NCI-H1417 (cell line): ENCODE results near the gene STK32B.

Experiments used
- DNase-seq, 3 experiments: peaks; one replicate each; lab custom pipeline; 2025; lab: John Stamatoyannopoulos, UW

Gene STK32B

DNA sequence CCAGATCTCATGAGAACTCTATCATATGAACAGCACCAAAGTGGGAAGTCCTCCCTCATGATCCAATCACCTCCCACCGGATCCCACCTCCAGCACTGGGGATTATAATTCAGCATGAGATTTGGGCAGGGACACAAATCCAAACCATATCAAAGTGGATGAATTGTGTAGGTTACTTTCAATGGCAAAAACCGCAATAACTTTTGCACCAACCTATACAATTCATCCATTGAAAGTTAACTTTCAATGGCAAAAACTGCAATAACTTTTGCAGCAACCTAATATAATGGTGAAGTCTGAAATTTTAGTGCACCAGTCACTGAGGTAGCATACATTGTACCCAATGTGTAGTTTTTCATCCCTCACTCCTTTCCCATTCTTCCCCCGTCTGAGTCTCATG lies 16.6 kb downstream of the STK32B start:
- no peak for DNase-seq

DNA sequence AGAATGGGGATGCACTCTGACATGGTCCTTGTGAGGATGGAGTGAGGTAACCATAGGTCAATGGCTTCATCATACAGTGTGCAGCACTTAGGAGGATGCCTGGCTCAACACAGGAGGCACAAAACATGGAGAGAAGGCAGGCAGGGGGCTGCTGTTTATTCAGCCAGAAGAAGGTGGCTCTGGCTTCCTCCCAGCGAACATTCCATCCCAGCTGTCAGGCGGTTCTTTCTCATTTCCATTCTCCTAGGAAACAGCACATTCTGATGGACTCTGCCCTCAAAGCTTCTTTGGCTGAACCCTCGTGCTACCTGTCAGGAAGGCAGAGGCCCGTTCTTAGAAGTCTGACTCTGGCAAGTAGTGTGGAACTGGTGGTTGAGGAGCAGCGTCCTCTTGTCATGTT lies 18.6 kb downstream of the STK32B start:
- no peak for DNase-seq

DNA sequence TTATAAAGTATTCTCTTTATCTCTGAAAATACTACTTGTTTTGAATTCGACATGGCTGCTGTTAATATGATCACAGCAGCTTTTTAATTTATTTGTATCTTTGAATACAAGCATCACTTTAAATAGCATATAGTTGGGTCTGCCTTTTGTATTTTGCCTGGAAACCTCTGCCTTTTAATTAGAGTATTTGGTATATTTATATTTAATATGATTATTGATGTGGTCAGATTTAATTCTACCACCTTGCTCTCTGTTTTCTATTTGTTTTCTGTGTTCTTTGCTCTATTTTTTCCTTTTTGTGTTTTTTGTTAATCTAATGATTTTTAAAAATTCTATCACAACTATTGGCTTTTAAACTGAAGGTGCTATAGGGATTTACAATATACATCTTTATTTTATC lies 21.7 kb downstream of the STK32B start:
- DNase-seq, result no peak

DNA sequence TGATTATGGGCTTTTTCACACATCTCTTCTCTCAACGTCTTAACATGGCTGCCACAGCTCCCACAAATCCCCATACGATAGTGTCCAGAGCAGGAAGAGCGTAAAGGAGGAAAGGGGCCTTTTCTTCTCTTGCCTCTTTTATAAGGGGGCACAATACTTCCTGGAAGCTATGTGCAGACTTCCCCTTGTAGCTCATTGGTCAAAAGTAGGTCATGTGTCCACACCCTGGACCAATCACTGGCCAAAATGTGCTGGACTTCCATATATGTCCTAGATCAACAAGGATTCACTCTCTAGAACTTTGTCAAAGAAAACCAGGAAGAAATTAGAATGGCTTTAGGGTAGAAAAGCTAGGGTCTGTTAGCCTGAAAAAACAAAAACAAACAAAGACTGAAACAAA lies 26.7 kb downstream of the STK32B start:
- no peak for DNase-seq

DNA sequence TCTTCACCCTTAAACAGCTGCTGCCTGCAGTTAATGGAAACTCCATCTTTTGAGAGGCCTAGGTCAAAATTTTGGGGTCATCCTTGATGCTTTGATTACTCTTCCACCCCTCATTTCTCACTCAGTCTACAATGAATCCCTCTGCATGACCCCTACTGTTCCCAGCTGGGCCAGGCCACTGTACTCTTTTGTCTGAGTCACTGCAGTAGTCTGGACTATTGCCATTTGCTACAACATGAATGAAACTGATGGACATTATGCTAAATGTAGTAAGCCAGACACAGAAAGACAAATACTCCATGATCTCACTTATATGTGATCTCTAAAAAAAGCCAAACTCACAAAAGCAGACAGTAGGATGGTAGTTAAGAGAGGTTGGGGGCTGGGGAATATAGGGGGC lies 28.3 kb downstream of the STK32B start:
- no peak for DNase-seq

DNA sequence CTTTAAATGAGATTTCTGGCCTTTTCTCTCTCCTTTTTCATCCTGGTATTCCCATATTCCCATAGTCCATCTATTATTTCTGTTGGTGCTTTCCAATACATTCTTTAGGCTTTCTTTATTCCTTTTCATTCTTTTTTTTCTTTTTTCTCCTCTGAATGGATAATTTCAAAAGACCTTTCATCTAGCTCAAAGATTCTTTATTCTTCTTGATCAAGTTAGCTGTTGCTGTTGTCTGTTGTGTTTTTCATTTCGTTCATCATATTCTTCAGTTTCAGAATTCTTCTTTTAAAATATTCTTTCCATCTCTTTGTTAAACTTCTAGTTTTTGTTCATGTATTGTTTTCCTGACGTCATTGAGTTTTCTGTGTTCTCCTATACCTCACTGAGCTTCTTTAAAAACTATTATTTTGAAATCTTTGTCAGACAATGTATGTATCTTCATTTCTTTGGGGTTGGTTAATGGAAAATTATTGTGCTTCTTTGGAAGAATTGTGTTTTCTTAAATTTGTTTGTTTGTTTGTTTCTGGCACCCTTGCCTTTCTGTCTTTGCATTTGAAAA lies 30.2 kb downstream of the STK32B start:
- DNase-seq, result no peak

DNA sequence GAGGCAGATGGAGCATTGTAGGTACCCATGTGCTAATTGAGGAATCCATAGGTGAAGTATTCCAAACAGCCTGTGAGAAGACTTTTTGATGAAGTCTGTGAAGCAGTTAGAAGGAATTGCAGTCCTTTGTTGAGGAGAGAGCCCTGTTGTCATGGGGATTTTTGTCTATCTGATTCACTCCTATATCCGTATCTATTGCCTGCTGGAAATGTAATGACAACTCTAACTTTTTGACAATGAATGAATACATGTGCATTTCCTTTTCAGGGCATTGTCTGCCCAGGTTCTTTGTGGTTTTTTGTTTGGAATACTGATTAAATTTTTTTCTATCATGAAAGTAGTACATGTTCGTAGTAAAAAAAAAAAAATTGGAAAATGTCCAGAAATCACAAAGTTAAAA lies 31.1 kb downstream of the STK32B start:
- DNase-seq, result no peak

DNA sequence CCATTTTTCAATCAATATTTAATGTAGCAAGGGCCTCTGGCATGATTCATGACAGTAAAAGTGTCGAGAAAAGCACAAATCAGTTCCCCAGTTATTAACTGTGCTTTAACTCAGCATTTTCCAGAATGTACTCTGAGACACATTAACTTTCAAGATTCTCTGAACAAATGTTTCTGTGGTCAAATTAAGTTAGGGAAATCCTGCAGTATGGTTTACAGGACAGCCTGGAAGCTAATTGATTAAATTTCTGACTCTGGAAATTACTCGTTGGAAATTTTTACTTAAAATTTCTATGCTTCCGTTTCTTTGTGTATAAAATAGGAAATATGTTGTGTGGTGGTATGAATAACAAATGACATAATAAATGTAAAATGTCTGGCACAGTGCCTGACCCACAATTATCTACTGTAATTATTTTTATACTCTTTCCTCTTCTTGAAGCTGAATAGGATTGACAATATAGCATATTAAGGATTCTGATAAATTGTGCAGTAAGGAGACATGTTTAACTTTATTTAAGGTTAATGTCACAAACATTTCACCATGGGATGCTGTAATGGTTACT lies 33.7 kb downstream of the STK32B start:
- no peak for DNase-seq

DNA sequence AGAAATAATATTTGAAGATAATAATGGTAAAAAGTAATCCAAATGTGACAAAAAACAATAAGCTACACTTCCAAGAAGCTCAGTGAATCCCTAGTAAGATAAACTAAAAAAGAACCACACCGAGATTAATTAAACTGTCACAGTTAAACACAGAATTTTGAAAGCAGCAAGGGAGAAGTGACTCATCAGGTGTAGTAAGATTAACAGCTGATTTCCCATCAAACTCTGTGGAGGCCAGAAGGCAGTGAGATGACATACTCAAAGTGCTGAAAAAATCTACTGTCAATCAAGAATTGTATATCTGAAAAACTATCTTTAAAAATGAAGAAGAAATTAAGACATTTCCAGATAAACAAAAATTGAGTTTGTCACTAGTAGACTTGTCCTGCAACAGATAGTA lies 35.3 kb downstream of the STK32B start:
- DNase-seq, result no peak

DNA sequence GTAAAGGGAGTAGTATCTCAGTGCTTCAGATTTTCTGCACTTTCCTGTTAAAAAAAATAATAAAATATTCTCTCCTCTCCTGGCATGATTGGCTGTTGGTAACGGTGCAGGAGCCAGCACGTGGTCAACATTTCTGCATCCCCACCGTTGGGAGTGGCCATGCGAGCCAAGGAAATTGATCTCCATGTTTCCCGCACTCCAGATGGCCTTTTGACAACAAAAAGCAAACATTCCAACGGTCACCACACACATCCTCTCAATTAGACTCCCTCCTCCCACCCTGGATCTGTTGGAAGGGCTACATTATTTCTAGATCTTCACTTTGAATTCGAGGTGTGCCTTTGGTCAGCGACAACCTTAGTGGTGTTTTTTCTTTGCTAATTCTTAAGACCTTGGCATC lies 45.0 kb downstream of the STK32B start:
- no peak for DNase-seq

DNA sequence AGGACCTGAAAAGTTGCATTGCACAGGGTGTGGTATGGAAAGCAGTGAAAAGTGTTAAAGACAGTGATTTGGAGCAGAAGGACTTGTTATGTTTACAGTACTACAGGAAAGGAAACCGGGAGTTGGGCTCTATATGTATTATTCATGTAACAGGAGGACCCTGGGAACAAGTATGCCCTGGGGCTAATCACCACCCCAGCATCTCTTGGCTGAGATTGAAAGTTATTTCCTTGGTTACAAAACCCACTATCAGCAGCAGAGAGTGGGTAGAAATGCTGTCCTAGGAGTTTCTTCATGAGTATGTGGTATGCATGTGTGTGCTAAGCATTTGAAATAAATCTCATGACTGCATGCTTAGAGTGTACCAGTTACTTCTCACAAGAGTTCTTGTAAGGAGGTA lies 46.9 kb downstream of the STK32B start:
- DNase-seq, result no peak

DNA sequence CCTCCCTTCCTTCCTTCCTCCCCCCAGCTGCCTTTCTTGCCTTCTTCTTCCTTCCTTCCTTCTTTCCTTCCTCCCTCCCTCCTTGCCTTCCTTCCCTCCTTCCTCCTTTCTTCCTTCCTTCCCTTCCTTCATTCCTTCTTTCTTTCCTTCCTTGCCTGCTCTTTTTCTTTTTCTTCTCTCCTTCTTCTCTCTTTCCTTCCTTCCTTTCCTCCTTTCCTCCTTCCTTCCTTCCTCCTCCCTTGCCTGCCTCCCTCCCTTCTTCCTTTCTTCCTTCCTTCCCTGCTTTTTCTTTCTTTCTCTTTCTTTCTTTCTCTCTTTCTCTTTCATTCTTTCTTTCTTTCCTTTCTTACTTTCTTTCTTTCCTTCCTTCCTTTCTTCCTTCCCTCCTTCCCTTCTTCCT lies 49.1 kb downstream of the STK32B start:
- DNase-seq, result no peak

DNA sequence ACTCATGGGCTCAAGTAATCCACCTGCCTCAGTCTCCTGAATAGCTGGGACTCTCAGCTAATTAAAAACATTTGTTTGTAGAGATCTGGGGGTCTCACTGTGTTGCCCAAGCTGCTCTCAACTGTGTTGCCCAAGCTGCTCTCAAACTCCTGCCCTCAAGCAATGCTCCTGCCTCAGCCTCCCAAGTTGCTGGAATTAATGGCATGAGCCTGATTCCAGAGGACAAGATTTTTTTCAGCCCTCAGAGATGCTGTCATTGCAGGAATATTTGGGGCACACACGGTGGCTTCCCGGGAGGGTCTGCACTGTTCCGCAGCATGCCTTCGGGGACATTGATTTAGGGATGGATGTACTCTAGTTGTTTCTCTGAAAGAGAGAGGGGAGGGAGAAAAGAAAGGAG lies 49.7 kb downstream of the STK32B start:
- no peak for DNase-seq

DNA sequence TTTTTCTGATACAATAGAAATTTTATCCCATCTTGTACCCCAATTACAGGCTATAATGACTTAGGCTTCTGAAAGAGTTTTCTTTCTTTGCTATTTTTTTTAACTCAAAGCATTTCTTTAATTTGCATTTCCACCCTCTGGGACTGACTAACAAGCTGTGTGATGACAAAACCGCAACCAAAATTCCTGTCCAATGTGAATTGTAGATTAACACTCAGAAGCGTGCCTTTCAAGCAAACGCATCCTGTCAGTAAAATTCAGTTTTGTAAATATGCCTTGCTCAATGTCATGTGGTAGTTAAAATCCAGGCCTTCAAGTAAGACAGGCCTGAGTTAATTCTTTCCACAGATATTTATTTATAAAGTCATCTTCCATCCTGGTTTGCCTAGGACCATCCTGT lies 50.3 kb downstream of the STK32B start:
- DNase-seq, result no peak

DNA sequence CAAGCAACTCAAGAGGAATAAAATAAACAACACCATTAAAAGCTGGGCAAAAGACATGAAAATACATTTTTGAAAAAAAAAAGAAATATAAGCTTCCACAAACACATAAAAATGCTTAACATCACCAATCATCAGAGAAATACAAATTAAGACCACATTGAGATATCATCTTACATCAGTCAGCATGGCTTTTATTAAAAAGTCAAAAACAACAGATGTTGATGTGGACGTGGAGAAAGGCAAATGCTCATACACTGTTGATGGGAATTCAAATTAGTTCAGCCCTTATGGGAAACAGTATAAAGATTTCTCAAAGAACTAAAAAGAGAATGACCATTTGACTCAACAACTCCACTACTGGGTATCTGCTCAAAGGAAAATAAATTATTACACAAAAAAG lies 59.6 kb downstream of the STK32B start:
- no peak for DNase-seq

DNA sequence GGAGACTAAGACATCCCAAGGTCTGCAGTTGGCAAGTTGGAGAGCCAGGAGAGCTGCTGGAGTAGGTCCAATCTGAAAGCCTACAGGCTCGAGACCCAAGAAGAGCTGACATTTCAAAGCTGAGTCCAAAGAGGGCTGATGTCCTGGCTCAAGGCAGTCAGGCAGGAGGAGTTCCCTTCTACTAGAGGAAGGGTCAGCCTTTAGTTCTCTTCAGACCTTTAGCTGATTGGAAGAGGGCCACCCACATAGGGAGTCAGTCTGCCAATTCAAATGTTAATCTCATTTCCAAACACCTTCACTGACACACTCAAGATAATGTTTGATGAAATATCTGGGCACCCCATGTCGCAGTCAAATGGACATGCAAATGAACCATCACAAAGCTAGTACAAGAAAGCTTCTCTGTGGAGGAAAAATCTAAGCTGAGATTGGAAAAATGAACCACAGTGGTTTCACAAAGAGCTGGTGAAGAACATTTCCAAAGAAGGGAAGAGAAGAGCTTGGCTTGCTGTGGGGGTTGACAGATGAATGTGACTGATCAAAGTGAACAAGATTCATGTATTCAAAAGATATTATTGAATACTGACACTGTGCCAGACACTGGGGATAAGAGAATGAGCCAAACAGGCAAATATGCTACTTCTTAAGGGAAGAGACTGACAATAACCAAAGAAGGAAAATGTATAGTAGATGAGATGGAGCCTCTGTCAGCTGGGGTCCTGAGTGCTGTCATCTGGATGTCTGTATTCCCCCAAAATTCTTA lies 61.2 kb downstream of the STK32B start:
- DNase-seq, result no peak

DNA sequence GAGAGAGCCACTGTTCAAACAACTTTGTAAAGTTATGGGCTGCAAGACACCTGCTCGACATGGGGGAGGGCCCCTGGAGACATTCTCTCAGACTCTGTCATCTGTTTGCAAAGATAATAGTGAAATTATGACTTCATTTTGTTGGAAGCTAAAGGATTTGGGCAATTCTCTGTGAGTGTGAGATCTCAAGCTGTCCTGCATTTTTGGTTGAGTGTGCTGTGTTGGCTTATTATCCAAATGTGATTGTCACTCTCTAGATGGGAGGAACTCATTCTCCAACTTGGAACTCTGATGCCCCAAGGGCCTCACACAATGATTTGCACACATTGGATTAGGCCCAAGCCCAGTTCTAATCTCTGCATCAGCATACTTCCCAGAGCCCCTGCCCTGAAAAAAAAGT lies 63.7 kb downstream of the STK32B start:
- no peak for DNase-seq

DNA sequence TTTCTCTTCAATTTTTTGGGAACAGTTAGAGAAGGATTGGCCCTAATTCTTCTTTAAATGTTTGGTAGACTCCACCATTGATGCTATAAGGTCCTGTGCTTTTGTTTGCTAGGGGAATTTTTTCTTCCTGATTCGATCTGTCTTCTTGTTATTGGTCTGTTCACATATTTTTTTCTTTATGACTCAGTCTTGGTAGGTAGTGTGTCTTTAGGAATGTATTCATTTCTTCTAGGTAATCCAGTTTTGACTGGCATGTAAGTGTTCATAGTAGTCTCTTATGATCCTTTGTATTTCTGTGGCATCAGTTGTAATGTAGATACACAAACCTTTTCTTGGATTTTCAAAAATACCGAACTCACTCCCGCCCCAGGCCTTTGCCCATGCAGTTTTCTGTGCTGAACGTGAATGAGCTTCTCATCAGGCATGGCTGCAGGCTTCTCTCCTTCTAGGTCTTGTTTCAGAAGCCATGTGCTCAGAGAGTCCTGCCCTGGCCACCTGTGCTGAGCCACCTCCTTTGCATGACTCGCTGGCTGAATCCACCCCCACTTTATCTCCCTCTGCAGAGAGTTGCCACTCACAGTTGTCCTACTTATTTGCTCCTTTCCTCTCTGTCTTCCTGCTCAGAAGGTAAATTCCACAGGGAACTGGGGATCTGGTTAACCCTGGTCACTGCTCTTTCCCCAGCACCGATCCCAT lies 67.0 kb downstream of the STK32B start:
- DNase-seq, result no peak

DNA sequence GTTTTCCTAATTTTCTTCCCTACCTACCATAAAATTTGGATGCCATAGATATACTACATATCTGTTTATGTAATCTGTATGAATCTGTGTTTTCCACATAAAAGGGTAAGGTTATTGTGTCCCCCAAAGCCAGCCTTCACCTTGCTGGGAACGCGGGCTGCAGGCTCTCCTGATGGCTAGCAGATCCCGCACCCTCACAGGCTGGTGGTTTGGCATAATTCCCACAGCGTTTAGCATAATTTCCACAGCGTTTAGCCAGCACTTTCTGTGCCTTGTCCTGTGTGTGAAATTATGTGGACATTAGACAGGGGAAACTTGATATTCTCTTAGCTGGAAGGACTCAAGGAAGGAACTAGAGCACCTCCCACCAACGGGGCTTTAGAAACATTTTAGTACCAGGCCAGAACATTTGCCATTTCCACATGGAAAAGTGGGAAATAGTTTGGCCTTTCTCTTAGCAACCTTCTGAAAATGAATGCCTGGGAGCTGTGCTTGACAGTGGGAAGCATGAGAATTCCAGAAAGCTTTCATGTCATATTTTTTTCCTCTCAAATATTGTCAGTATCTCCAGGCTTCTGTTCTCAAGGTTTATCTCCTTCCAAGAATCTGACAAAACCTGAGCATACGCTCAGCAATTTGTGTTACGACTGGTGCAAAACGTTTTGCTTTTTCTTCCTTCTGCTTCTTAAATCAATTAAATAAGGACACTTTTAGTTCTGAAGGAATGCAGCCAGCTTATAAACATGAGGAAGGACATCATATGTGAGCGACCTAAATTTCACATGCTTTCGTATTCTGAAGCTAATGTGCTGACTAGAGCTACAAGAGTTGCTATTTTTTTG lies 67.9 kb downstream of the STK32B start:
- no peak for DNase-seq

DNA sequence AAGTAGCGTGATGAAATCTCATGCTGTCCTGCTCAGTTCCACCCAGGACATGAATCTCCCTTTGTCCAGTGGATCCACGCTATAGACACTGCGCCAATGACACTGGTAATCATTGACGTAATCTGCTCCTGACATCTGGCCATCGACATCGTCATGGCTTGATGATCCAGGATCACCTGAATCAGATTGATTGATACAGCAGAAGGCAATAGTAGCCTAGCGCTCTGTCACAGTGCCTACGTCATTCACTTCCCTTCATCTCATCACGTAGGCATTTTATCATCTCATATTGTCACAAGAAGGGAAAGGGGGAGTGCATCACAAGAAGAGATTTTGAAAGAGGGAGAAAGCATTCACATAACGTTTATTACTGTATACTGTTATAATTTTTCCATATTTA lies 68.8 kb downstream of the STK32B start:
- DNase-seq, result no peak

DNA sequence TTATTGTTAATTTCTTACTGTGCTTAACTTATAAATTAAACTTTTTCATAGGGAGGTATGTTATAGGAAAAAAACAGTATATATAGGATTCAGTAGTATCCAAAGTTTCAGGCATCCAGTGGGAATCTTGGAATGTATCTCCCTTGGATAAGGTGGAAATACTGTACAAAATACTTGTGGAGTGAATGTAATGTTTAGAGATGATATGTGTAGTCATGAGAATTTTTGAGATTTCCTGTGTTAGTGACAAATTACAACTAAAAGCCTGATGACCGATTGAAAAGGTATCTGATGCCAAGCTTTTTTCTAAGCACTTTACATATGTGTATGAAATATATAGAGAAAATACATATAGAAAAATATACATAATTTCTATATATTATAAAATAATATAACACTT lies 69.2 kb downstream of the STK32B start:
- no peak for DNase-seq

DNA sequence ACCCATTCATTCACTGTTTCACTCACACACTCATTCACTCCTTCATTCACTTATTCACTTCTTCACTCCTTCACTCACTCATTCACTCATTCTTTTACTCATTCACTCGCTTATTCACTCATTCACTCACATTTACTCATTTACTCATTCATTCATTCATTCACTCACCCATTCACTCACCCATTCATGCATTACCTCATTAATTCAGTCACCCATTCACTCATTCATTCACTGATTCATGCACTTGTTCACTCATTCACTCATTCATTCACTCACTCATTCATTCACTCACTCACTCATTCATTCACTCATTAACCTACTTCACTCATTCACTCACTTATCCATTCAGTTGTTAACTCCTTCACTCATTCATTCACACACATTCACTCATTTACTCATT lies 70.8 kb downstream of the STK32B start:
- DNase-seq, result no peak
